ENCODE results near the gene PIN4. TPM values are rescaled to one million over a fixed set of nuclear protein-coding genes. Genes with fewer than 3 reads are reported as not detected.

Gene PIN4
- total and polyA plus RNA-seq, 2 of the 8 experiments (the other 6 are each of a cell fraction or from before 2014, with no cell fraction given): 4.8 to 9.4 TPM

DNA sequence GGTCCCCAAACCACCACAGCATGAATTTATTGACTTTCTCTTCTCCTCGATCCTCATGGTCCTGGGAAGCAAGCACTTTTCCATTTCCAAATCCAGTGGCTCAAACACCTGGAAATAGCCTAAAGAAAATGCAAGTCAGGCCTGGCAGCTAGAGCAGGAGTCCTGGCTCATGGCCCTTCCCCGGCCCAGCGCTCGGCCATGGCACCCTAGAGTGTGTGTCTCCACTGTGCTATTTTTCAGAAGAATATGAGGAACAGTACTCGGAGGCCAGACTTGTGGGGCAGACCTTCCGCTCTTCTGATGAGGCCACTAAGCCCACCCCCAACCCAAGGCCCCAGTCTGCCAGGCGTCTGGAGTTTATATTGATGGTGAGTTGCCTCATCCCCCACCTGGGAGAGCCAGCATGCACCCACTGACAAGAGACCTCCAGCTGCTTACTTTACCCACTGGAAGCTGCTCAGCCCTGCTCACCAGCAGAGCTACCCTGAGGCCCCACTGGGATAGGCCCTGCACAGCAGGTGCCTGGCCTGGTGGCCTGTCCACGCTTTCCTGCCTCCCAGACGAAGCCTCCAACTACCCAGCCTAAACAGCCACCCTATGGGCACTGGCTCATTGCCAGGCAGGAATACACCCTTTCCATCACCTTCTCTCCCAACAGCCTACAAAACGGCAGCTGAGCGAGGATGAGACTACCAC is 47.6 kb upstream of the PIN4 start:
- WGBS, 2 experiments (ENCODE audit: extremely low coverage in 1 of 2, insufficient coverage in 1 of 2, insufficient read length in 1 of 2, insufficient replicate concordance in 2 of 2, low coverage in 1 of 2, low lambda C conversion rate in 2 of 2, missing lambda C conversion rate in 1 of 2): 92% methylated on average over 6 of the region's 11 CpGs; no CpG with 5 or more reads in 1 of the 2 experiments
- H3K23me2 ChIP-seq (ENCODE audit: low read depth, low read length): peaks cover 5% of the 10 kb centered on the region; the same call in 1 of the 2 replicates

More for the DNA sequence above, 47.6 kb upstream of the PIN4 start:
- ChIA-PET POLR2A (ENCODE audit: partially characterized antibody) (no interaction called here), CTCF (ENCODE audit: partially characterized antibody) (no interaction called here)
- no peak overlapping the region for H2AK5ac ChIP-seq (ENCODE audit: low read depth, low read length)
- DNase-seq (ENCODE audit: low read depth in 1 of 2, low spot score in 2 of 2) (no peak), FAIRE-seq (no peak)
- H3K9me3 ChIP-seq (ENCODE audit: insufficient read depth in 2 of 2, low read depth in 1 of 2, low read length in 1 of 2): peaks cover 0 to 4% of the 10 kb centered on the region in 2 experiments; a peak in 1 of 4 replicates
- no peak overlapping the region for H2BK20ac ChIP-seq (ENCODE audit: low read length)
- H3K14ac ChIP-seq (ENCODE audit: insufficient read length): no peak overlapping the region
- TF ChIP-seq EP300 (IDR thresholded peaks at IDR 0.05; ENCODE audit: borderline replicate concordance in 1 of 2, low read depth in 2 of 2, low read length in 2 of 2) (no peak), POLR2A (IDR thresholded peaks at IDR 0.05; ENCODE audit: control extremely low read depth in 1 of 2, low read depth in 2 of 2, low read length in 2 of 2) (no peak), EGR1 (IDR thresholded peaks at IDR 0.05; ENCODE audit: borderline replicate concordance, low read depth, low read length) (no peak), SRF (IDR thresholded peaks at IDR 0.05; ENCODE audit: low read depth, low read length) (no peak), POU5F1 (IDR thresholded peaks at IDR 0.05; ENCODE audit: low read depth, low read length) (no peak), TEAD4 (IDR thresholded peaks at IDR 0.05; ENCODE audit: low read depth, low read length) (no peak), NANOG (IDR thresholded peaks at IDR 0.05; ENCODE audit: insufficient read depth, low read depth, low read length, poor library complexity, severe bottlenecking) (no peak), HDAC6 (IDR thresholded peaks at IDR 0.05; ENCODE audit: low read depth, low read length) (no peak), HDAC2 (IDR thresholded peaks at IDR 0.05; ENCODE audit: borderline replicate concordance in 1 of 2, low read depth in 2 of 2, low read length in 2 of 2) (no peak), SUZ12 (IDR thresholded peaks at IDR 0.05; ENCODE audit: low read length) (no peak)
- TF ChIP-seq, protein P1, sequence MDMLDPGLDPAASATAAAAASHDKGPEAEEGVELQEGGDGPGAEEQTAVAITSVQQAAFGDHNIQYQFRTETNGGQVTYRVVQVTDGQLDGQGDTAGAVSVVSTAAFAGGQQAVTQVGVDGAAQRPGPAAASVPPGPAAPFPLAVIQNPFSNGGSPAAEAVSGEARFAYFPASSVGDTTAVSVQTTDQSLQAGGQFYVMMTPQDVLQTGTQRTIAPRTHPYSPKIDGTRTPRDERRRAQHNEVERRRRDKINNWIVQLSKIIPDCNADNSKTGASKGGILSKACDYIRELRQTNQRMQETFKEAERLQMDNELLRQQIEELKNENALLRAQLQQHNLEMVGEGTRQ (IDR thresholded peaks at IDR 0.05; ENCODE audit: low read length): no peak
- H4K5ac ChIP-seq (ENCODE audit: insufficient read length, low read depth, low read length): no peak overlapping the region
- H3K4me2 ChIP-seq (ENCODE audit: insufficient read depth in 1 of 2, low read depth in 2 of 2, low read length in 2 of 2): no peak overlapping the region
- no peak overlapping the region for H4K8ac ChIP-seq (ENCODE audit: extremely low read depth, insufficient read depth, low read length)
- no peak overlapping the region for H2BK120ac ChIP-seq (replicated peaks; ENCODE audit: low read depth, low read length)
- peaks cover 0 to 4% (median 1%) of the 10 kb centered on the region in 4 experiments; a peak in 4 of 7 replicates for H3K4me1 ChIP-seq (replicated peaks in 1 of 4; ENCODE audit: control insufficient read depth in 3 of 4, insufficient read depth in 4 of 4, low read length in 3 of 4)
- no peaks in the 10 kb centered on the region; a peak in 2 of 8 replicates for H3K36me3 ChIP-seq (ENCODE audit: control insufficient read depth in 2 of 4, insufficient read depth in 4 of 4, low read length in 3 of 4)
- H3K27ac ChIP-seq (ENCODE audit: low read depth, low read length): no peak overlapping the region
- no peak overlapping the region for H3K18ac ChIP-seq (ENCODE audit: extremely low read depth, low read length)
- no peak overlapping the region for H3K56ac ChIP-seq (replicated peaks; ENCODE audit: insufficient read length, low read depth, low read length)
- H3K4me3 ChIP-seq (ENCODE audit: extremely low read depth in 1 of 4, insufficient read depth in 2 of 4, low read depth in 3 of 4, low read length in 4 of 4): no peak overlapping the region
- no peak overlapping the region for H2BK12ac ChIP-seq (ENCODE audit: low read depth, low read length)
- H3K79me1 ChIP-seq (ENCODE audit: low read depth, low read length): no peaks in the 10 kb centered on the region
- peaks cover 12 to 39% (median 32%) of the 10 kb centered on the region in 4 experiments for H3K27me3 ChIP-seq (replicated peaks in 1 of 4; ENCODE audit: control insufficient read depth in 3 of 4, extremely low read depth in 1 of 4, insufficient read depth in 3 of 4, low read length in 3 of 4)
- H3K9ac ChIP-seq (replicated peaks in 1 of 4; ENCODE audit: extremely low read depth in 1 of 4, low read depth in 3 of 4, low read length in 3 of 4): no peak overlapping the region
- peaks cover 3 to 10% of the 10 kb centered on the region in 2 experiments for H4K20me1 ChIP-seq (replicated peaks in 1 of 2; ENCODE audit: control insufficient read depth in 1 of 2, insufficient read depth in 2 of 2, low read length in 2 of 2)
- no peak overlapping the region for H2BK15ac ChIP-seq (ENCODE audit: low read length)
- no peak overlapping the region for H3K4ac ChIP-seq (replicated peaks; ENCODE audit: insufficient read length, low read depth, low read length)
- H2AFZ ChIP-seq (ENCODE audit: low read length): no peak overlapping the region
- H3K23ac ChIP-seq (ENCODE audit: insufficient read length): no peak overlapping the region
- H2BK5ac ChIP-seq (ENCODE audit: low read depth, low read length): no peak overlapping the region
- no peaks in the 10 kb centered on the region for H3K79me2 ChIP-seq (ENCODE audit: control insufficient read depth in 1 of 2, insufficient read depth in 2 of 2, low read length in 2 of 2)
- no peak overlapping the region for H4K91ac ChIP-seq (replicated peaks; ENCODE audit: insufficient read length, low read length)

Measured in H1 (cell line).